ENCODE results near the gene ZBTB7A.
A peak's percentile ranks its signal among the peaks of the same experiment; 100 is the strongest.

The ZBTB7A gene

GRCh38 chr19:4066682-4067395, at the start of gene ZBTB7A:
TSS of gene ZBTB7A (minus strand) at chr19:4066899. CDS start at chr19:4055232, 11,667 bp downstream.
- DNase-seq (ENCODE audit: low spot score): peak; percentile 85

DNA sequence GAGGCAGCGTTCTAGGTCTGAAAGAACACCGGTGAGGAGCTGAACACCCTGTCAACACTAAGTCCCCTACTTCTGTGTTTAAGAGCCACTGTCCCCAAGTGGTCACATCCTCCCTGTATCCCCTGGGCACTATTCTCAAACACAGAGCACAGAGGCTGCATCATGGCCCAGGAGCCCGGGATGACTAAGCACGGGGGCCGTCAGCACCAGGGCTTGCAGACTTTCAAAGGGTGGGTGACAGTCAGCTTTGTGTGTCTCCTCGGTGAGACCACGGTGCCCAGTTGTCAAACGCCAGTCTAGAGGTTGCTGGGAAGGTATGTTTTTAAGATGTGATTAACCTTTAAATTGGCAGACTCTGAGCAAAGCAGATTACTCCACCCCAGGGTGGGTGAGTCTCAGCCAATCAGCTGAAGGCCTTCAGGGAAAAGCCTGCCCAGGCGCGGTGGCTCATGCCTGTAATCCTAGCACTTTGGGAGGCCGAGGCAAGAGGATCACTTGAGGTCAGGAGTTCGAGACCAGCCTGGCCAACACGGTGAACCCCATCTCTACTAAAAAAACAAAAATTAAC, 49.2 kb upstream of the ZBTB7A start:
- DNase-seq (ENCODE audit: low spot score): no peak

- no peak for DNase-seq (ENCODE audit: low spot score)
Observed at GRCh38 chr19:4115050-4115817, 48.5 kb upstream of the ZBTB7A start.

GRCh38 chr19:4114181-4114580, 47.5 kb upstream of the ZBTB7A start:
- DNase-seq (ENCODE audit: low spot score): no peak

GRCh38 chr19:4113398-4114088, 46.8 kb upstream of the ZBTB7A start:
- no peak for DNase-seq (ENCODE audit: low spot score)

DNA sequence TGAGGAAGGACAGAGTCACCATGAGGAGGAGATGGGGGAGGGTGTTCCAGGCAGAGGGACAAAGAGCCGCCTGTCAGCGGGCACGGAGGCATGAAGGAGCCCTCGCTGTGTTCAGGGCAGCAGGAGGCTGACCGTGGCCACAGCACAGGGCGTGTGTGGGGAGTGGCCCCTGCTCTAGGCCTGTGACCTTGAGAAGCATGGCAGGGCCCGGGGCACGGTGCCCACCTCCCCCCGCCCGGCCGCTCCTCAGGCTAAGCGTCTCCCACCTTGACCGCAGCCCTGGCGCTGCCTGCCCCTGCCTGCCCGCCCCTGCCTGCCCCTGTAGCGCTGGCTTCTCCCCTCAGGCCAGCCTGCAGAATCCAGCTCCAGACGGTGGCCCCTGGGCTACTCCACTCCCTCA, 45.7 kb upstream of the ZBTB7A start:
- DNase-seq (ENCODE audit: low spot score): no peak

- no peak for DNase-seq (ENCODE audit: low spot score)
Observed at GRCh38 chr19:4109626-4109945, 42.9 kb upstream of the ZBTB7A start.

DNA sequence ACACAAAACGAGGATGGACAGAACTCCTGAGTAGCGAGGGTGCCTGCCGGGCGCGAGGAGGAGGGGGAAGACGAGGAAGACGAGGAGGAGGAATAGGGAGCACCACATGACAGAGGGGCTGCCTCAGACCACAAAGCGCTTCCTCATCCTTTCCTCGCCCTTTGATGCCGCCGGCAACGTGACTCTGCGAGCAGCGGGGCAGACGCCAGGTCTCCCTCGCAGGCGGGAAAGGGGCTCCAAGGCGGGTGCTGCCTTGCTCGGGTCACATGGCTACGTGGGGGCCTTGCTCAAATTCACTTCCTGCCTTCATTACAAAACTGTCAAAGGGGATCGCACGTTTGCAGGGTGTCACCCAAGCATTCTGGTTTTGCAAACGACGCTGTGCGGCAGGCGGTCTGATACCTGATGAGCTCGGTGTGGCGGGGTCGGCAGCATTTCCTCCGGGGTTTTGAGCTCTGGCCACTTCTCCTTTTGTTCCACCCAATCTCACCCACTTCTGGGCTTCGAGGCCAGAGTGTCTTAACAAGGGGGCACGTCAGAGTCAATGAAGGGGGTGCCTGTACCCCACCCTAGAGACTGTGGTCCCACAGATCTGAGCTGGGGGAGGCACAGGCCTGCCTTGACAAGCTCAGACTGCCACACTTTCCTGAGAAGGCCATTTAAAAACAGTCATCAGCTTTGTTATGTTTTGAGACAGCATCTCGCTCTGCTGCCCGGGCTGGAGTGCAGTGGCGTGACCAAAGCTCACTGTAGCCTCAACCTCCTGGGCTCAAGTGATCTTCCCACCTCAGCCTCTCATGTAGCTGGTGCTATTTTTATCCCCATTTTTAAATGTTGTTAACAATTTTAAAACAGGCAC, 42.3 kb upstream of the ZBTB7A start:
- no peak for DNase-seq (ENCODE audit: low spot score)

- no peak for DNase-seq (ENCODE audit: low spot score)
Observed at GRCh38 chr19:4103080-4103433, 36.4 kb upstream of the ZBTB7A start.

DNA sequence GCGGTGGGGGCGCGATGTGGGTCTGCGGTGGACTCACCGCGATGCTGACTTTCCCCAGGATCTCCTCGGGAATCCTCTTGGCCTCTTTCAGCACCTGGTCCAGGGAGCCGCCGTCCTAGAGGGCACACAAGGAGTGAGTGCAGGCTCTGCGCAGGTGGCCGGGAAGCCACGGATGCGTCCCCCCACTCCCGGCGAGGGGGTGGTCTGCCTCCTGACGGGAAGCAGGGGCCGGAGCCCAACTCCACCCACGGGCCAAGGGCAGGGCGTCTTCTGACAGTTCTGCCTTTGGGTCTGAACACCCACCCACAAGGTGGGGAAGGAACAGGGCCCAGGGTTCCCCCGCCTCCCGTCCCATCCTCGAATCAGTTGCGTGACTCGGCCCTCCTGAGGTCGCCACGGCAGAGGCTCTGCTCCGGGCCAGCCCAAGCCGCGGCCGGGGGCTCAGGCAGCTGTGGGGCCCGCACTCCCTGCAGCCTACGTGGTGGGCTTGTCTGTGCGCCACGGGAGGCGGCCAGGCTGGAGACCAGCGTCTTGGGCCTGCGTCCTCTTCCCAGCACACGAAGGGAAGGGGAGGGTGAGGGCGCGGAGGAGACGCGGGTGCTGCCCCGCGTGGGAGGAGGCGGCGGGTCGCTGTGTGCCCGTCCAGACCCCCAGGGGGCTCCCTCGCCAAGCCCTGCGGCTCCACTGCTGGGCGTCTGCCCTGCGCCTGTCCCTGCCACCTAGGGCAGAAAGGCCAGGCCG, 35.8 kb upstream of the ZBTB7A start:
- no peak for DNase-seq (ENCODE audit: low spot score)

DNA sequence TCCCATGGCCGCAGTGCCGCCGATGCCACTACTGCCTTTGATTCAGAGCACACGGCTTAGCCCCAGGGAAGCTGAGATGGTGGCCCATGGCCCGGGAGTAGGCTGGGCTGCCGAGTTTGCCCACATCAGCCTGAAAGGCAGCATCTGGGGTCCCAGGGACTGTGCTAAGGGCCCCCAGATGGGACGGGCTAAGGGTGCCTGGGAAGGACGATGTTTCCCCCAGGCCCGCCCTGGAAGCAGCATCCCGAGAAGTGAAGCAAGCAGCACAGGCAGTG, 34.7 kb upstream of the ZBTB7A start:
- DNase-seq (ENCODE audit: low spot score): no peak

DNA sequence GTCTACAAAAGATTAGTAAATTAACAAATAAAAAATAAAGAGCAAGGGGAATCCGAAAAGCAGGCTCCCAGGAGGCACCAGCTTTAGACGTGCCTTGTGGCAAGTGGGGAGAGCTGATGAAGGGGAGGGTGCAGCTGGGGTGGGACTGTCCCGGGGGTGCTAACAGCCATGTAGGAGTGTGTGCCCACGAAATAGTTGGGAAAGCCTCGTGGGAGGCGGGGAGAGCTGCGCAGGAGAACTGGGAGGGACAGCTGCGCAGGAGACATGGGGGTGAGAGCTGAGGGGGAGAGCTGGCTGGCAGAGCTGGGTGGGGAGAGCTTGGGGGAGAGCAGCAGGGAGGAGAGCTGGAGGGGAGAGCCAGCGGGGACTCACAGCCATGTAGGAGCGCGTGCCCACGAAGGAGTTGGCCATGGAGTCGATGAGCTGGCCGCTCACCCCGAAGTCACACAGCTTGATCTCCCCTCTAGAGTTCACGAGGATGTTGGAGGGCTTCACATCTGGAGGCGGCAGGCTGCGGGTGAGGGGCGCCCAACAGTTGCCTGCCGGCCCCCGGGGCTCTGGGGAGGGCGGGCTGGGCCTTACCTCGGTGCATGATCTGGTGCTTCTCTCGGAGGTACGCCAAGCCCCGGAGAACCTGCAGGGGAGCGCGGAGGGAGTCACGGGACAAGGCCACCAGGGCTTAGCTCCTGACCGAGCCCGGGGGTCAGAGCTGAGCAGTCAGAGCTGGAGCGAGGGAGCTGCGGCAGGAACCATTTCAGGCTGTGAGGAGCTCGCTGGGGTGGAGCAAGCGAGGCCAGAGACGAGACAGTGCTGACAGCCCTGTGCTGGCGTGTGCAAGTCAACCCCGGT, 34.2 kb upstream of the ZBTB7A start:
- DNase-seq (ENCODE audit: low spot score): no peak

DNA sequence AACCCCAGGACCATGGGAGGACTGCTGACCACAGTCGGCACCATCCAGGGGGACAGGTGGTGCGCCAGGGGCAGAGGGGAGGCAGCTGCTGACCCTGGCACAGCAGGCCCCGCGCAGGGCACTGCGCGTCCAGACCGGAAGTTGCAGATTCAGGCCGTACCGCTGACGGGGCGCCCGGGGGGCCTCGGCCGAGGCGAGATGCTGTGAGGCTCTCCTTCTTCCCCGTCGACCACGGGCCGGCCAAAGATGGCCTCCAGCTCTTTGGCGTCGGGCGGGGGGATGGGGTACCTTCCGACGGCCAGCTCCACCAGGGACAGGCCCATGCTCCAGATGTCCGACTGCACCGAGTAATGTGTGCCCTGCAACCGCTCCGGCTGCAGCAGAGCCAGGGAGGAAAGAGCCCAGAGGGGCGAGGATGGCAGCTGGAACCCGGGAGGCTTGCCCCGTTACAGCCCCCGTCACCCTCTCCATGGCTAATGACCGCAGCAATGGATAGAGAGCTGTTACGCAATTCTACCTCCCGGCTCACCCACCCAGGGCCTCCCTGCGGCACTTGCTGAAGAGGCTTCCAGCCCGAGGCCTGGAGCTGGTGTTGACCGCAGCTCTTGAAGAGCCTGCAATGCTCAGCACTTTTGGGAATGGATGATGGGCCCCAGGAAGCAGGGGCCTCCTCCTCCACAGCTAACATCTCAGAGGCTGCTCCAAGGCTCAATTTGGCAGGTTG, 32.5 kb upstream of the ZBTB7A start:
- no peak for DNase-seq (ENCODE audit: low spot score)

DNA sequence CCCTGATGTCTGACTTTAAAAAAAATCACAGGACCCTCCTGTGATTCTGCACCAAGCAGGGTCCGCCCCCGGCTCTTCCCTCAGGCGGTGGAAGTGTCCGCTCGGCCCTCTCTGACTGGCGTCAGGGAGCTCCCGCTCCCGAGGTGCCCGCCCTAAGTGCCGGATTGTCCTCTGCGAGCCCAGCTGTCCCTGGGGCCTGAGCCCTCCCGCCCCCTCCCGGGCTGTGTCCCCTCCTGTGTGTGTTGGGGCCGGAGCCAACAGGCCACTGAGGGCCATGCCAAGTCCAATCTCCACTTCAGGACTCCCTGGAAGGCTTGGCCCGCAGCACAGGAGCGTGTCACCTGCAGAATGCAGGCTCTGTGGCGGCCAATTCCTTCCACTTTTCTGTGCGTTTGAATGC, 31.8 kb upstream of the ZBTB7A start:
- DNase-seq (ENCODE audit: low spot score): no peak

DNA sequence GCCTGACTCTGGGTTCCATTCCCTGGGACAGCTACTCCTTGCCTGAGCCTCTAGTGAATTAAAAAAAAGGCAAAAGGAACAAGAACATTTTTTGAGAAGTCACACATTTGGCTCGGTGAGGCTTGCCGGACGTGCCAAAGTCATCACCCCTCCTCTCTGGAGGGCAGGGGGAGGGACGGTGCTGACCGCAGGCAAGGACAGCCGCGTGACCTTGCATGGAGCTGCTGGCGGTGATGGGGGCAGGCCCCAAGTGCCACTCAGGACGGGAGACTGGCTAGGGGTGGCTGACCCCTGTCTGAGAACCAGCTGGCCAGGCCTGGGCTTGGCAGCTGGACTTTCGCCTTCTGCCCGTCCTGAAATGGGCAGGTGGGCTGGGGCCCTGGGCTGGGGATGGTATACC, 30.8 kb upstream of the ZBTB7A start:
- DNase-seq (ENCODE audit: low spot score): no peak

- peak; percentile 57 for DNase-seq (ENCODE audit: low spot score)
Observed at GRCh38 chr19:4096049-4096892, 29.6 kb upstream of the ZBTB7A start.

DNA sequence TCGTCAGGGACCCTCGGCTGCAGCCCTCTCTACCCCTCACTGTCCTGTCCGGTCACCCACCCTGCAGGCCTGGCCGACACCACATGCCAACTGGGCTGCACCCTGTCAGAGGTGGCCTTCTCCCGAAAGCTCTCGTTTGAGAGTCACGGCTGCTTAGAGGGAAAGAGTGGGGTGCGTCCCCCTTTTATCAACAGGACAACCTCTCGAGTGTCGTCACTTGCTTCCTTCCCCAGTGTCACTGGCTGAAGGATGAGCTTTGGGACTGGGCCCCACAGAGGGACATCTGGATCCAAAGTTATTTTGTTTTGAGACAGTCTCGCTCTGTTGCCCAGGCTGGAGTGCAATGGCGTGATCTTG, 28.8 kb upstream of the ZBTB7A start:
- no peak for DNase-seq (ENCODE audit: low spot score)

DNA sequence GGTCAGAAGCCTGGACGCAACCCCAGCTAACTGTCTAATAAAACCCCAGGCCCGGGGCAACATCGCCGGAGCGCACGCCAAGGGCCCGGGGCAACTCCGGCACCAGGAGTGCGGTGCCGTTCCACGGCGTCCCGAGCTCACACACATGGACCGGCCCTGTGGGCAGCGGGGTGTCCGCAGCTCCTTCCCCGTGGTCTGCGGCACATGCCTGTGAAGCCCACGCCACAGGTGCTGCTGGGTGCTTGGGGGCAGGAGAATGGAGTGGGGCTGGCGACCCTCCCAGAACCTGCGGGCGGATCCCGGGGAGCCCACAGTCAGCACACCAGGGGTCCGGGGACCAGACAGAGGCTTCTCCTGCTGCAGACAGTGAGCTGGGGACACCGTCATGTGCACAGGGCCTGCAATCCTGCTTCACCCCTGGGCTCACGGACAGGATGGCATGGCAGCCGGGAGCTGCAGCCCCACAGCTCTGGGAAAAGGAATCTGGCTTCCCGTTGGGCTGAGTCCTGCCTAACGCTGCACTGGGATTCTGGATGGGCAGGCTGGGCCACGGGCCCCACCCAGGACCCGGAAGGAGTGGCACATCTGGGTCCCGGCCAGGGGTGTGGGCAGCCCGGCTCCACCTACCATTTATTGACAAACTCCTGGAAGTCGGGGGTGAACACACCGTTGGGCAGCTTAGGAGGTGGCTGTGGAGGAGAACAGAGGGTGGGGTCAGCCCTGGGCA, 28.2 kb upstream of the ZBTB7A start:
- no peak for DNase-seq (ENCODE audit: low spot score)

Data from left forelimb (tissue), 1 donor.